SK-N-SH treated with all-trans-retinoic acid at 6 μM for 48 hours (cell line): Measurements from ENCODE around the gene YLPM1.

Source experiments
- ATAC-seq: fragments of 200-7000 bp; cut with Tn5 transposase; 3 replicates; pipeline ENCODE4 v1.9.1; 2020; ENCODE audit warnings: mild to moderate bottlenecking, moderate library complexity
- ARNTL ChIP-seq: fragments of 450-650 bp; formaldehyde crosslinking; IDR thresholded peaks from 2 replicates; pipeline ENCODE4 v1.5.0; 2020; ENCODE audit warnings: low read depth, mild to moderate bottlenecking, moderate library complexity, borderline replicate concordance
- BACH2 ChIP-seq: fragments of 250-450 bp; sonication (Bioruptor Pico); IDR thresholded peaks from 2 replicates; pipeline ENCODE4 v1.9.0; 2021; ENCODE audit warnings: mild to moderate bottlenecking, borderline replicate concordance
- CREB5 ChIP-seq: fragments of 250-450 bp; sonication (Bioruptor Pico); IDR thresholded peaks from 2 replicates; pipeline ENCODE4 v1.5.1; 2020; ENCODE audit warnings: low read depth, mild to moderate bottlenecking, moderate library complexity
- CSDC2 ChIP-seq: fragments of 250-450 bp; sonication (Bioruptor Pico); IDR thresholded peaks from 2 replicates; pipeline ENCODE4 v1.5.0; 2020; ENCODE audit warnings: mild to moderate bottlenecking, moderate library complexity
- ESRRG ChIP-seq: fragments of 250-450 bp; sonication (Bioruptor Pico); IDR thresholded peaks from 2 replicates; pipeline ENCODE4 v1.6.1; 2021; ENCODE audit warnings: mild to moderate bottlenecking
- ISL1 ChIP-seq: fragments of 250-450 bp; sonication (Bioruptor Pico); IDR thresholded peaks from 2 replicates; pipeline ENCODE4 v2.1.2; 2022; ENCODE audit warnings: mild to moderate bottlenecking, moderate library complexity
- OSR1 ChIP-seq: fragments of 250-450 bp; sonication (Bioruptor Pico); IDR thresholded peaks from 2 replicates; pipeline ENCODE4 v1.8.0; 2022; ENCODE audit warnings: moderate library complexity, mild to moderate bottlenecking, inconsistent platforms
- PATZ1 ChIP-seq: fragments of 250-450 bp; sonication (Bioruptor Pico); IDR thresholded peaks from 2 replicates; pipeline ENCODE4 v1.8.0; 2020; ENCODE audit warnings: mild to moderate bottlenecking, moderate library complexity, borderline replicate concordance
- POU6F1 ChIP-seq: fragments of 250-450 bp; sonication (Bioruptor Pico); IDR thresholded peaks from 2 replicates; pipeline ENCODE4 v1.8.0; 2021; ENCODE audit warnings: low read depth, mild to moderate bottlenecking, moderate library complexity, borderline replicate concordance
- PPARA ChIP-seq: fragments of 250-450 bp; sonication (Bioruptor Pico); IDR thresholded peaks from 2 replicates; pipeline ENCODE4 v1.5.0; 2020; ENCODE audit warnings: mild to moderate bottlenecking, borderline replicate concordance
- SNAI2 ChIP-seq: fragments of 250-450 bp; sonication (Bioruptor Pico); IDR thresholded peaks from 2 replicates; pipeline ENCODE4 v1.5.0; 2020; ENCODE audit warnings: mild to moderate bottlenecking, moderate library complexity
- TOX ChIP-seq: fragments of 250-450 bp; sonication (Bioruptor Pico); IDR thresholded peaks from 2 replicates; pipeline ENCODE4 v1.8.0; 2021; ENCODE audit warnings: mild to moderate bottlenecking, moderate library complexity, borderline replicate concordance
- TSHZ2 ChIP-seq: fragments of 250-450 bp; sonication (Bioruptor Pico); IDR thresholded peaks from 2 replicates; pipeline ENCODE4 v1.5.0; 2020; ENCODE audit warnings: mild to moderate bottlenecking, moderate library complexity
- ZC3H10 ChIP-seq: fragments of 250-450 bp; sonication (Bioruptor Pico); IDR thresholded peaks from 2 replicates; pipeline ENCODE4 v1.5.1; 2021; ENCODE audit warnings: mild to moderate bottlenecking, moderate library complexity
- ZFP3 ChIP-seq: fragments of 250-450 bp; sonication (Bioruptor Pico); IDR thresholded peaks from 2 replicates; pipeline ENCODE4 v1.5.0; 2020; ENCODE audit warnings: mild to moderate bottlenecking, moderate library complexity
- ZNF565 ChIP-seq: fragments of 450-650 bp; formaldehyde crosslinking; conservative IDR thresholded peaks from 2 replicates; pipeline ENCODE4 v1.5.0; 2020; ENCODE audit warnings: low read depth, mild to moderate bottlenecking, moderate library complexity
- ZNF70 ChIP-seq: fragments of 450-650 bp; formaldehyde crosslinking; IDR thresholded peaks from 2 replicates; pipeline ENCODE4 v1.5.0; 2020; ENCODE audit warnings: mild to moderate bottlenecking, moderate library complexity
- ZNF8 ChIP-seq: fragments of 450-650 bp; formaldehyde crosslinking; IDR thresholded peaks from 2 replicates; pipeline ENCODE4 v1.5.0; 2020; ENCODE audit warnings: mild to moderate bottlenecking, moderate library complexity
- TF ChIP-seq, protein P1 (sequence below): fragments of 250-450 bp; sonication (Bioruptor Pico); IDR thresholded peaks from 2 replicates; pipeline ENCODE4 v1.5.1; 2021; ENCODE audit warnings: mild to moderate bottlenecking, moderate library complexity

YLPM1 gene

DNA sequence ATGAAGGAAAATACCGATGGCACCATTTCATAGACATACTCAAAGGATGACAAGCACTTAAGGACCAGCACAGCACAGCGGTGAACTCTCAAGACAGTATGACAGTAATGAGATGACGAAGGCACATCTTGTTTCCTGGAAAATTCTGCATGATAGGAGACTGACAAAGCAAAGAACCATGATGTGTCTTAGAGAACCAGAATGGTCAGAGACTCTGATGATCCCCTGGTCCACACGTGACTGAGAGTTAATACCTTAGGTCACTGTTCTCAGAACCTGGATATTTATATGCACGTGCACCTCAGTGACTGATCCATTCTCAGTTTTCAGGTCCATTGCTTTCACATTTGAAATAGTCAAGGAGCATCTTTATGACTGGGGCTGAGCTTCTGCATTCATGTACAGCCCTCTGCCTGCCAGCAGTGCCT is 77.5 kb downstream of the YLPM1 start:
- no peak for TF ChIP-seq BACH2 (CRISPR knock-in tag)
- TF ChIP-seq SNAI2 = no peak
- no peak for TF ChIP-seq ZC3H10
- no peak for TF ChIP-seq ARNTL (CRISPR knock-in tag)
- no peak for TF ChIP-seq OSR1 (CRISPR knock-in tag)
- no peak for TF ChIP-seq PATZ1 (CRISPR knock-in tag)
- TF ChIP-seq, protein P1, sequence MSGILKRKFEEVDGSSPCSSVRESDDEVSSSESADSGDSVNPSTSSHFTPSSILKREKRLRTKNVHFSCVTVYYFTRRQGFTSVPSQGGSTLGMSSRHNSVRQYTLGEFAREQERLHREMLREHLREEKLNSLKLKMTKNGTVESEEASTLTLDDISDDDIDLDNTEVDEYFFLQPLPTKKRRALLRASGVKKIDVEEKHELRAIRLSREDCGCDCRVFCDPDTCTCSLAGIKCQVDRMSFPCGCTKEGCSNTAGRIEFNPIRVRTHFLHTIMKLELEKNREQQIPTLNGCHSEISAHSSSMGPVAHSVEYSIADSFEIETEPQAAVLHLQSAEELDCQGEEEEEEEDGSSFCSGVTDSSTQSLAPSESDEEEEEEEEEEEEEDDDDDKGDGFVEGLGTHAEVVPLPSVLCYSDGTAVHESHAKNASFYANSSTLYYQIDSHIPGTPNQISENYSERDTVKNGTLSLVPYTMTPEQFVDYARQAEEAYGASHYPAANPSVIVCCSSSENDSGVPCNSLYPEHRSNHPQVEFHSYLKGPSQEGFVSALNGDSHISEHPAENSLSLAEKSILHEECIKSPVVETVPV = no peak
- no peak for ATAC-seq

- ATAC-seq = no peak
- TF ChIP-seq ESRRG (CRISPR knock-in tag) = no peak
- TF ChIP-seq, protein P1 = no peak
- no peak for TF ChIP-seq TSHZ2
- TF ChIP-seq PPARA (CRISPR knock-in tag) = no peak
- TF ChIP-seq SNAI2 = no peak
- TF ChIP-seq ISL1 (CRISPR knock-in tag) = no peak
- TF ChIP-seq POU6F1 (CRISPR knock-in tag) = no peak
- no peak for TF ChIP-seq OSR1 (CRISPR knock-in tag)
- no peak for TF ChIP-seq ZNF70 (CRISPR knock-in tag)
- TF ChIP-seq TOX = no peak
- TF ChIP-seq CSDC2 (CRISPR knock-in tag) = no peak
- no peak for TF ChIP-seq CREB5
- no peak for TF ChIP-seq ARNTL (CRISPR knock-in tag)
- TF ChIP-seq ZC3H10 = no peak
- no peak for TF ChIP-seq ZFP3
- TF ChIP-seq ZNF8 = no peak
- TF ChIP-seq ZNF565 (CRISPR knock-in tag) = no peak
- TF ChIP-seq BACH2 (CRISPR knock-in tag) = no peak
- TF ChIP-seq, all 23 proteins: peak for 0
These were observed 78.4 kb downstream of the YLPM1 start for GRCh38 chr14:74841230-74842207.
